GM18520 (cell line): ENCODE results near the gene NEK3.
"Not testable (repeated sequence)": the region's sequence is repeated elsewhere in the genome, so short reads cannot be mapped to it uniquely, and the experiment has no call there.

Experiments
- ATAC-seq: cut with Tn5 transposase; IDR thresholded peaks from one replicate; pipeline ENCODE4 v1.9.1; 2021; ENCODE audit not compliant: unreplicated experiment

The NEK3 gene

GRCh38 chr13:52125547-52125946, 33.9 kb downstream of the NEK3 start:
- no peak for ATAC-seq

GRCh38 chr13:52118595-52118994, 40.8 kb downstream of the NEK3 start:
- no peak for ATAC-seq

GRCh38 chr13:52118095-52118494, 41.3 kb downstream of the NEK3 start:
- no peak for ATAC-seq

- ATAC-seq, result no peak
Measured at GRCh38 chr13:52112591-52112990, 46.8 kb downstream of the NEK3 start.

- ATAC-seq, result no peak
Measured at GRCh38 chr13:52109116-52109670, 50.2 kb downstream of the NEK3 start.

- ATAC-seq, result no peak
Measured at GRCh38 chr13:52105841-52106240, 53.6 kb downstream of the NEK3 start.

GRCh38 chr13:52104624-52105023, 54.8 kb downstream of the NEK3 start:
- no peak for ATAC-seq

- no peak for ATAC-seq
Measured at GRCh38 chr13:52103386-52103785, 56.0 kb downstream of the NEK3 start.

GRCh38 chr13:52102423-52102822, 57.0 kb downstream of the NEK3 start:
- not testable (repeated sequence) for ATAC-seq

GRCh38 chr13:52097197-52097596, 62.2 kb downstream of the NEK3 start:
- no peak for ATAC-seq

- no peak for ATAC-seq
Measured at GRCh38 chr13:52096748-52097147, 62.6 kb downstream of the NEK3 start.

- ATAC-seq, result no peak
Measured at GRCh38 chr13:52096062-52096461, 63.3 kb downstream of the NEK3 start.

- ATAC-seq, result no peak
Measured at GRCh38 chr13:52092087-52092486, 67.3 kb downstream of the NEK3 start.

GRCh38 chr13:52091473-52091872, 67.9 kb downstream of the NEK3 start:
- no peak for ATAC-seq

GRCh38 chr13:52085421-52085820, 74.0 kb downstream of the NEK3 start:
- ATAC-seq, result no peak

- not testable (repeated sequence) for ATAC-seq
Measured at GRCh38 chr13:52084981-52085380, 74.4 kb downstream of the NEK3 start.
